Ramos (cell line): ENCODE results near the gene ZBTB7A.

Experiments
- in situ Hi-C: fragments of 300-500 bp; cut with MboI; formaldehyde crosslinking; loops from one replicate; pipeline ENCODE4 v1.14.3; 2022; ENCODE audit warnings: low sequenced_read_pairs; ENCODE audit not compliant: unreplicated experiment

The ZBTB7A gene

DNA sequence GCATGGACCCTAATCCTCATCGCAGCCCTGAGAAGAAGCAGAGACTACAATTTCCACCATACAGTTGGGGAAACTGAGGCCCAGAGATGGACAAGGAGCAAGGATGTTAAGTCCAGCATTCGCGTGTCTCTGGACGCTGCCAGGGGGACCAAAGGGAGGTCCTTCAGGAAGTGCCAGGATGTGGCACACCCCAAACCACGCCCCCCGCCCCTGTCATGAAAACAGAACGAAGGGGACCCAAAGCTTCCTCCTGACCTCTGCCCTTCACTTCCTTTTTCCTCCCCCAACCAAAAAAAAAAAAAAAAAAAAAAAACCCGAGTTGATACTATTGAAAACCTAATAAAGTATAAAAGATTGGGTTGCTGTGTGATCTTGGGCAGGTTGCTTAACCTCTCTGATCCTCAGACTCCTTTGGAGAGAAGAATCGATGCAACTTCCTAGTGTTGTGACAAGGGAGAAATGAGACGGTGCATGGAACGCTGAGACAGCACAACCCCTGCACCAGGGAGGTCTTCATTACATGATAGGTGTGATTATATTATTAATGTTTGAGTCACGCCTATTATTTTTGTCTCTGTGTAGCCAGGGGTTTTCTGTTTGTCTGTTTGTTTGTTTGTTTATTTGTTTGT, 2.7 kb upstream of the ZBTB7A start:
- in situ Hi-C loops: no loop called here

DNA sequence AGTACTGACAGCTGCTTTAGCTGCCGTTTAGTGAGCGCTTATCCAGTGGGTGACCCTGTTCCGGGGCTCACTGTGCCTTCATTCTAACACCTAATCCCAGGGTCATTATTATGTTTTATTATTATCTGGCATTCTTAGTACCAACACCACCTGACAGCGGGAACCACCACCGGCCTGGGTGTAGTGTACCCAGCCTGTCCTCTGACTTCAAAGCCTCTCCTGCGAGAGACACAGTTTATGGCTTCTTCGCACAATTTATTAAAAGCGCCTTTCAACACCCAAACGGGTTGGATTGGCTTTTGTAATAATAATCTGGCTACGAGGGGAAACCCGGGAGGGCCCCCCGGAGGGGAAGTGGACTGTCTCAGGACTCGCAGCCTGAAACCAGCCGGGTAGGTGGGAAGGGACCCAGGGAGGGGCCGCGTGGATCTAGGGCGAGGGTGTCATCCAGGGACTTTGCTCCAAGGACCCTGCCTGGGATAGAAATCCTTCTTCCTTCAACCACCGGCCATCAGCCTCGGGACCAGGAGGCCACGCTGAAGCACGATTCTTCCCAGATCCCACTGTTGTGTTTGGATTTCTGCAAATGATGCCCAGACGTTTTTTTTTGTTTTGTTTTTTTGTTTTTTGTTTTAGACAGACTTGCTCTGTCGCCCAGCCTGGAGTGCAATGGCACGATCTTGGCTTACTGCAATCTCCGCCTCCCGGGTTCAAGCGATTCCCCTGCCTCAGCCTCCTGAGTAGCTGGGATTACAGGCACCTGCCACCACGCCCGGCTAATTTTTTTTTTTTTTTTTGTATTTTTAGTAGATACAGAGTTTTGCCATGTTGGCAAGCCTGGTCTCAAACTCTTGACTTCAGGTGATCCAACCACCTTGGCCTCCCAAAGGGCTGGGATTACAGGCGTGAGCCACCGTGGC, 1.6 kb upstream of the ZBTB7A start:
- in situ Hi-C loops: no loop called here

GRCh38 chr19:4067396-4068046, 822 bp upstream of the ZBTB7A start:
- in situ Hi-C loops: no loop called here

DNA sequence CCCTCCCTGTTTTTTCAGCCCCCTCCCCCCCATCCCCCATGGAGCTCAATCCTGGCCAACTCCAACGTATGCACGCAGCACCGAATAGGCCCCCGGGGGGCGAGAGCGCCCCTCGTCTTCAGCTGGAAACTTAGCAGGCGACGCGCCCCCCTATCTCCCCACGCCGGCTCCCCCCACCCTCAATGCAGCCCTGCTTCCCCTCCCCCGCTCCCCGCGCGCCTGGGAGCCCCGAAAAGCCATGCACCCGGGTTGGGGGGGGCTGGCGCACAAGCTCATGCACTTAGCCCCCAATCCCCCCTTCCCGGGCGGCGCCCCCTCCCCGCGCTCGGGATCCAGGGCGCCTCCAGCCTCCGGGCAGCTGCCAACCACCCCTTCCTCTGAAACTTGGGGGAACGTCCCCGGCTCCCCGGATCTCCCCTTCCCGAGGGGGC, 508 bp downstream of the ZBTB7A start:
- in situ Hi-C loops: no loop called here

DNA sequence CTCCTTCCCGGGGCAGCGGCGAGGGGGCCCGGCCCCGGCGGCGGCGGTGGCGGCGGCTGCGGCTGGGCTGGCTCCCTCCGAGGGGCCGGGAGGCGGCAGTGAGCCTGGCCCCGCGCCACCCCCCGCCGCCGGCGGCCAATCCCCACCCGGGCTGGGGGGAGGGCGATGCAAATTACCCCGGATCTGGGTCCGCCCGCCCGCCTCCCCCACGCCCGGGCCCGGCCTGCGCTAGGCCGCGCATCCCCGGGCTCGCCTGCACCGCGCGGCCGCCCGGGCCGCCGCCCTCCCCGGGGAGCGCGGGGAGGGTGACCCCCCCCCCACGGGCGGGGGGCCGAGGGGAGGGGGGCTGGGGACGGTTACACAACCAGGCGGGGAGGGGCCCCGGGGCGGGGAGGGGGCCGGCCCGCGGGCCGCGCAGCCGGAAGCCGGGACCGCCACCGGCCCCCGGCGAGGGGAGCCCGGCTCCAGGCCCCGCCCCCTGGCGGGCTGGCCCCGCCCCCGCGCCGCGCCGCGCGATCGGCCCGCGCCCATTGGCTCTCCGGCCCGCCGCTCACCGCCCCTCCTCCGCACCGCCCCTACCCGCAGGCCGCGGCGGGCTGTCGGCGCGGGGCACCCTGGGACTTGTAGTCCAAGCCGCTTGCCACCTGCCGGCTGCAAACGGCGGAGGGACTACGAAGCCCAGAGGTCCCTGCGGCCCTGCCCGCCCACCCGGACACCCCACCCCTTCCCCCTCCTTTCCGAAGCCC, 1.1 kb downstream of the ZBTB7A start:
- in situ Hi-C loops: no loop called here

GRCh38 chr19:4064496-4065260, 2.0 kb downstream of the ZBTB7A start:
- in situ Hi-C loops: no loop called here

GRCh38 chr19:4064149-4064495, 2.6 kb downstream of the ZBTB7A start:
- in situ Hi-C loops: no loop called here

- in situ Hi-C loops: no loop called here
Observed at GRCh38 chr19:4063369-4064148, 3.1 kb downstream of the ZBTB7A start.

DNA sequence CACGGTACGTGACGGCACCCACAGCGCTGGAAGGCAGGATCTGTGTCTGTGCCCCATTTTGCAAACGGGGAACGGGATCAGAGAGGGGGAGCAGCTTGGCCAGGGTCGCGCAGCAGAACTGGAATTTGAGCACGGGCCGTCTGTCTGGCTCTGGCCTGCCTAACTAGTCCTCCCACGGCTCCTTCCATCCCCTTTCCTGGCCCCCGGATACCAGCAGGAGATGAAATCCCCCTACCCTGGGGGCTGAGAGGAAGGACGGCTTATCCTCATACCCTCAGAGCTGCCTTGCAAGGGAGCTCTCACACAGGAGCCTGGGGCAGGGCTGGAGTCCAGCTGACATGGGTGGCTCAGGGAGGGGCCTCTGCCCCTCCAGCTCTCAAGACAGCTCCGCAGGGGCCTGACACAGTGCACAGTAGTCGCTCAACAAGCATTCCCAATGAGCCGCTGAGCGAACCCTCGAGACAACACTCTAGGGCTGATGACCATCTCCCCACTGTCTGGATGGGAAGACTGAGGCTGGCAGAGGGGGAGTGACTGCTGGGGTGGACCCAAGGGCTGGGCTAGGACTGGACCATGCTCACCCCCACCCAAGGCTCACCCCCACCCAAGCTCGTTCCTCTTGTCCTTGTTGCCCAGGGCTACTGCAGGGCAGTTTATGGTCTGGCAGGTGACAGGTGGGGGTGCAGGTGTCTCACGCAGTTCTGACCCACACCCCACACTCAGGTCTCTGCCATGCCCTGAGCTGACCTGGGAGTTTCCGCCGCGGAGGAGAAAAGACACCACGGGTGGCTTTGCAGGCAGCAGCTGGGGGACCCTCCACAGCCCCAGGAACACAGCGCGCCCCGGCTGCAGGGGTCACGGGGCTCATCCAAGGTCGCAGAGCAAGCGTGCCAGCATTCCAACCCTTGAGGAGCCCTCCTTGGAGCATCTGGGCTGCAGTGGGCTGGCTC, 4.0 kb downstream of the ZBTB7A start:
- in situ Hi-C loops: no loop called here

GRCh38 chr19:4061683-4062418, 4.8 kb downstream of the ZBTB7A start:
- in situ Hi-C loops: no loop called here

- in situ Hi-C loops: no loop called here
Observed at GRCh38 chr19:4061178-4061682, 5.5 kb downstream of the ZBTB7A start.

GRCh38 chr19:4060621-4061177, 6.0 kb downstream of the ZBTB7A start:
- in situ Hi-C loops: no loop called here

DNA sequence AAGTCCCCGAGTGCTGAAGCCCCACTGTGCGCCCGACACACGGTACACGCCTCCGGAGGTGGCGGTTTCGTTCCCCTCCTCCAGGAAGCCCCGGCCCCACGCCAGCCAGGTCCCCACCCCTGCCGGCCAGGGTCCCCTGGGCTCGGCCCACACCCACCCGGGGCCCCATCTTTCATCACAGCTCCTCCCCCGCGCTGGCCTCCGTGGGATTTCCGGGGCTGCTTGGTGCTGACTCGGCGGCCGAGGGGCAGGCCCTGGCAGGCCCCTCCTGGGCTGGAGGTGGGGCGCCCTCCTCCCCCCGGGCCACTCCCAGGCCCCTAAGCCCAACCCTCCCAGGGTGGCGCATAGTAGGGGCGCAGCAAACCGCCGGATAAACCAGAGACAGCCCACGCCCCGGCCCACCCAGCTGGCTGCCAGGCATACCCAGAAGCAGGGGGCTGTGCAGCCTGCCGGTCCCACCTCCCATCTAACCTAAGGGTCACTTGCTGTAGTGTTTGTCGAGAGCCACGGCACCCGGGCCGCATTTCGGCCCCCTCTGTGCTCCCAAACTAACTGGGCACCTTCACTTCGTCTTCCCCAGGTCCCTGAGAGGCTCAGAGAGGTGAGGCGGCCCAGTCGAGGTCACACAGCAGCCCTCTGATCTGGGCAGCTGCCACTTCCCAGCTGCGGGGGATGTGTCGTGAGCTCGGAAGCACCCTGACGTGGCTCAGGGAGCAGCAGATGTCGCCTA, 6.6 kb downstream of the ZBTB7A start:
- in situ Hi-C loops: no loop called here

- in situ Hi-C loops: no loop called here
Observed at GRCh38 chr19:4059453-4059871, 7.2 kb downstream of the ZBTB7A start.

DNA sequence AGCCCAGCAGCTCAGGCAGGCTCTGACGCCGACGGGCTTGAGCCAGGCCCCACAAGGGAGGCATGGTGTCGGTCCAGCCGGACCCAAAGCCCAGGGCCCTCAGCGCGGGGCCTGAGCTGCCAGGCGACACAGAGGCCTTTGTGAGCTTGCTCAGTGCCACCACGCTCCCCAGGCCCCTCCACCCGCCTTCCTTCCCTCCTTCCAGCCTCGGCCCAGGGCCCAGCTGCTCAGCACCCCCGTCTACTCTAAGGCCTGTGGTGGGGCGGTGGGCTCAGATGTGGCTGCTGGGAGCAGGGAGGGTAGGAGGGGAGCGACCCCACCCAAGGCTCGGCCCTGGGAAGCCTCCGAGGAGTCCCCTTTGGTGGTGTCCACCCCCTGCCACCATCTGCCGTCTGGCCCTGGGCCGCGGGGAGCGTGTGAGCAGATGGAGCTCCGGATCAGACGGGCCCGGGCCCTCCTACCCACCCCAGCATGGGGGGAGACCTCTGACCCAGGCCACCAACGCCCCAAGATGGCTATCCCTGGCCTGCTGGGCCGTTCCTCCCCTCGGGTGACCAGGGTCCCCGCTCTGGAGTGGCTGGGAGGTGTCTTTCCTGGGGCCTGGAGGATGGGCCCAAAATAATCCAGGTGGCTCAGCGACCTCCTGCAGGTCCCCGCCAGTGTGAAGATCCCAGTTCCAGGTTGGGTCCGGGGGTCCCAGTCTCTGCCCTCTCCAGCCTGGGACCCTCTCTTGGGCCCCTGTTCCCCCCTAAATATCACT, 7.8 kb downstream of the ZBTB7A start:
- in situ Hi-C loops: no loop called here
